ENCODE measurements around the gene WDR18.

WDR18 gene, protein sequence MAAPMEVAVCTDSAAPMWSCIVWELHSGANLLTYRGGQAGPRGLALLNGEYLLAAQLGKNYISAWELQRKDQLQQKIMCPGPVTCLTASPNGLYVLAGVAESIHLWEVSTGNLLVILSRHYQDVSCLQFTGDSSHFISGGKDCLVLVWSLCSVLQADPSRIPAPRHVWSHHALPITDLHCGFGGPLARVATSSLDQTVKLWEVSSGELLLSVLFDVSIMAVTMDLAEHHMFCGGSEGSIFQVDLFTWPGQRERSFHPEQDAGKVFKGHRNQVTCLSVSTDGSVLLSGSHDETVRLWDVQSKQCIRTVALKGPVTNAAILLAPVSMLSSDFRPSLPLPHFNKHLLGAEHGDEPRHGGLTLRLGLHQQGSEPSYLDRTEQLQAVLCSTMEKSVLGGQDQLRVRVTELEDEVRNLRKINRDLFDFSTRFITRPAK

DNA sequence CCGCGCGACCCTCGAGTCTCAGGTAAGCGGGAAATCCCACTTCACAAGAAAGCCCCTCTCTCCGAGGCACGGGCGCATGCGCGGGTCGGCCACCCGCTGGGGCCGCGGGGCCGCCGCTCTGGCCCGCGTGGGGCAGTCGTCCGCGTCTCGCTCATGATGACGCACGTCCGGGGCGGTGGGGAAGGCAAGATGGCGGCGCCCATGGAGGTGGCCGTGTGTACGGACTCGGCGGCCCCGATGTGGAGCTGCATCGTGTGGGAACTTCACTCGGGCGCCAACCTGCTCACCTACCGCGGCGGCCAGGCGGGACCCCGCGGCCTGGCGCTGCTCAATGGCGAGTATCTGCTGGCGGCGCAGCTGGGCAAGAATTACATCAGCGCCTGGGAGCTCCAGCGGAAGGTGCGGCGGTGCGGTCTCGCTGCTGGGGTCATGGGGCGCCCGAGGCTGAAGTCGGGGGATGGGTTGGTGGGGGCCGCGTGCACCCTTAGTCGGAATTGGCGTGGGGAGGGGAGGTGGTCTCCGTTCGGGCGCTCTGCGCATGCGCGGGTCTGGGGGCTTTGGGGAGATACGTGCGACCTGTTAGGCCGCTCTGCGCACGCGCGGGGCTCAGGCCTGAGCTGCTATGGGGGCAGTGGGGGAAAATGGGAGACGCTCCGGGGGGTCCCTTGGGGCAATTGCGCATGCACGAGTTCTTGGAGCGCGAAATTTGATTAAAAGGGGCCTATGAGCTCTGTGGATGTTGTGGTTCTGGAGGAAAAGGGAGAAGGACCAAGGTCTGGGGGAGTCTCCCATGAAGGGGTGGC, at the start of gene WDR18:
WDR18 (plus strand) TSS at position 181 of the 803 bp plus-strand sequence; CDS start at position 190, 9 bp downstream.
- DNase-seq, result peak; percentile 100

DNA sequence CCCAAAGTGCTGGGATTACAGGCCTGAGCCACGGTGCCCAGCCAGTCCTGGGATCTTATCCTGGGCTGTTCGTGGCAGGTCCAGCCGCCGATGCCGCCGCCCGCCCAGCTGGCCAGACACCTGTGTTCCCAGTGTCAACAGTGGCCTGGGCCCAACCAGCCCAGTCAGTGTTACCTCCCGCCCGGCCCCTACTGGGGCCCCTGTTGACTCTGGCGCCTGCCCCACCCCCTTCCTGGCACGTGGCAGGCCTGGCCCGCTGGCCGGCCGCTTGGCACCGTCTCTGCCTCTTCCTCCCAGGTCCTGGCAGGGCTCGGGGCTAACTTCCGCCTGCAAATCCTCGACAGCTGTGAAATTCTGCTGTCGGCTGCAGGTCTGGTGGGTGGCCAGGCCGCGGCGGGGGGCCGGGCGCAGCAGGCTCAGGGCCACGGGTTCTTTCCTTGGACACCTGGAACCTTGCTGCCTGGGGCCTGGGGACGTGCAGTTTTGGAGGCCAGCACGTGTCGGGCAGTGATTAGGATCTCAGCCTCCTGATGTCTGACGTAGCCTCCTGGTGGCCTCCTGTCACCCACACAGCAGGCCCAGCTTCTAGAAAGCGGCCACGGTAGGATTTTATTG, 49.2 kb upstream of the WDR18 start:
- no peak for DNase-seq

GRCh38 chr19:936175-936546, 48.0 kb upstream of the WDR18 start:
- no peak for DNase-seq

- DNase-seq, result no peak
These were observed 46.9 kb upstream of the WDR18 start for GRCh38 chr19:937259-937694.

- no peak for DNase-seq
These were observed 45.8 kb upstream of the WDR18 start for GRCh38 chr19:938233-938923.

- no peak for DNase-seq
These were observed 44.7 kb upstream of the WDR18 start for GRCh38 chr19:939439-939838.

GRCh38 chr19:939922-940321, 44.2 kb upstream of the WDR18 start:
- DNase-seq, result no peak

- no peak for DNase-seq
These were observed 43.4 kb upstream of the WDR18 start for GRCh38 chr19:940591-941291.

- no peak for DNase-seq
These were observed 42.6 kb upstream of the WDR18 start for GRCh38 chr19:941292-942132.

GRCh38 chr19:942133-942645, 42.0 kb upstream of the WDR18 start:
- DNase-seq, result no peak

DNA sequence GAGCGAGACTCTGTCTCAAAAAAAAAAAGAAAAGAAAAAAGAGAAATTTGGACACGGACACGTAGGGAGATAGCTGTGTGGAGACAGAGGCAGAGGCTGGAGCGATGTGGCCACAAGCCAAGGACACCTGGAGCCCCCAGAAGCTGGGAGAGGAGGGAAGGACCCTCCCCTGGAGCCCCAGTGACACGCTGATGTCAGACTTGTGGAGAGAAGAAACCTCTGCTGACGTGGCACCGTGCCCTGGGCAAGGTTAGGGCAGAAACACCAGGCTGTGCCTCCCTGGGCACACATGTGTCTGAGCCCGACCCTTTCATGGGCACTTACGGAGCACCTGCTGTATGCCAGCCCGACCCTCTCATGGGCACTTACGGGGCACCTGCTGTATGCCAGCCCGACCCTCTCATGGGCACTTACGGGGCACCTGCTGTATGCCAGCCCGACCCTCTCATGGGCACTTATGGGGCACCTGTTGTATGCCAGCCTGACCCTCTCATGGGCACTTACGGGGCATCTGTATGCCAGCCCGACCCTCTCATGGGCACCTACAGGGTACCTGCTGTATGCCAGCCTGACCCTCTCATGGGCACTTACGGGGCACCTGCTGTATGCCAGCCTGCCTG, 40.5 kb upstream of the WDR18 start:
- no peak for DNase-seq

DNA sequence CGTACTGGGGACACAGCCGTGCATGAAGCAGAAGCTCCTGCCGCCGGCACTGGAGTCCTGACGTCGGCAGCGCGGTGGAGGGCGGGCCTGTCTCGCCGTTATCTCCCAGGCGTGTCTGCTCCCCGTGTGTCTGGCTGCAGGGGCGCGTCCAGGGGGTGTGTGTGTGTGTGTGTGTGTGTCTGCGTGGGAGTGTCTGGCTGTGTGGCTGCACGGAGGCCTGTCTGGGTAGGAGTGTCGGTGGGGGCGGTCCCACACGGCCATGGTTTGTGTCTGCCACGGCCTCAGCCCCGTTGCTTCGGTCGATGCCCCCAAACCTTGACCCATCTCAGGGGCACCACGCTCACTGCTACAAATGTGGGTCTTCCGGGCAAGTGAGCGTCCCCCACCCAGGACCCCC, 40.0 kb upstream of the WDR18 start:
- DNase-seq, result no peak

DNA sequence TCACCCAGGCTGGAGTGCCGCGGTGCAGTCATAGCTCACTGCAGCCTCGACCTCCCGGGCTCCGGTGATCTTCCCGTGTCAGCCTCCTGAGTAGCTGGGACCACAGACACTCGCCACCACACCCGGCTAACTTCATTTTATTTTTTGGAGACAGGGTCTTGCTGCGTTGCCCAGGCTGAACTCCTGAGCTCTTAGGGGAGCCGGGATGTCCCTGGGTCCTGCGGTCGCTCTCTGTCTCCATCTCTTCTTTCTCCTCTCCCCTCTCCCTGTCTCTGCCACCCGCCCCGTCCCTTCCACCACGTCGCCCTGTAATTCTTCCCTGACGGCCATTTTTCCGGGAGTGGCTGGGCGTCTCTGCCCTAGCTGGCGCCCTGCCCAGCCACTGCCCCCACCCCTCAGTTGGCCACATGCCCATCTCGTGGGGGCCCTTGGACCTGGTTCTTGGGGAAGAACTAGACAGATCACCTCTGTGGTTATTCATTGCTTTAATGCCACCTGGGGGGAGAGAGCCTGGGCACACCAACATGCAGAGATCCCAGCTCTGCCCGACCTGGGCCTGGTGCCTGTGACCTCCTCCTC, 39.4 kb upstream of the WDR18 start:
- DNase-seq, result no peak

- no peak for DNase-seq
These were observed 38.5 kb upstream of the WDR18 start for GRCh38 chr19:945401-946252.

GRCh38 chr19:947090-947706, 36.9 kb upstream of the WDR18 start:
- no peak for DNase-seq

DNA sequence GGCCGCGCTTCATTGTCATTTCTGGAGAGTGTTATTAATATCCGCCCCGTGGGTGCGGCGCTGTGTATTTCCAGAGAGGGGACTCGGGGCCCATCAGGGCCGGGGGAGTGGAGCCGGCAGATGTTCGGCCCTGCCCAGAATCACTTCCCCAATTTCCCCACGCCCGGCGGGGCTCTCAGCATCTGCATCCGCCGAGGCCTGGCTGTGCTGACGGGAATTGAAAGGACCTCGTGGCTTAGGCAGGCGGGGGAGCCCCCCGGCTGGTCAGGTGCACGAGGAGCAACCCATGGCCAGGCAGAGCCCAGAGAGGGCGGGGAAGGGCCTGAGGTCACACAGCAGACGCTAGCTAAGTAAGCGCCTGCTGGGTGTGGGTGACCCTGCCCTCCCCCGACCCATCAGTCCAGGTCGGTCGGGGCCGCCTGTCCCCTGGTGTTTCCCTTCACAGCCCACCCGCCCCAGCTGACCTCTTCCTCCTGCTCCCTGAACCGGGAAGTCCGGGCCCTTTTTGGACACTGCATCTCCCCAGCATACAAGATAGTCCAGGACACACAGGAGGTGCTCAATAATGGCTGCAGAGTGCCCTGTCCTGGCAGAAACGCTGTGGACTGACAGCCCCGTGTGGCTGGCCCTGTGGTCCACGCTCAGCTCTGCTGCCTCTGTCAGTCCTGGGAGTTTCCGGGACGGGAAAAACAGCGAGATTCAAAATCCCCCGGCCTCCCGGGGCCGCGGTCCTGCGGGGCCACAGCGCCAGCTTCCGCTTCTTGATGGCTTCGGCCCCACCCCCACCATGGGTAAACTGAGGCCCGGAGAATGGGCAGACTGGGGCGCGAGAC, 36.2 kb upstream of the WDR18 start:
- no peak for DNase-seq

- no peak for DNase-seq
These were observed 35.2 kb upstream of the WDR18 start for GRCh38 chr19:948842-949496.
